HepG2 (cell line): ENCODE data around the gene ATOSB. TPM values are rescaled to one million over a fixed set of nuclear protein-coding genes. Genes with fewer than 3 reads are reported as not detected.

ENCODE experiments used
- ELF3 ChIP-seq: IDR thresholded peaks from 2 replicates; pipeline ENCODE4 v1.6.1; 2016; ENCODE audit warnings: missing genetic modification reagents, missing compliant biosample characterization
- FOSL2 ChIP-seq: sonication (generic); formaldehyde crosslinking; IDR thresholded peaks from 2 replicates; pipeline ENCODE4 v1.4.0; 2020; ENCODE audit warnings: missing genetic modification reagents
- KDM2A ChIP-seq: sonication (generic); formaldehyde crosslinking; IDR thresholded peaks from 2 replicates; pipeline ENCODE4 v1.4.0; 2020; ENCODE audit warnings: low read depth, missing genetic modification reagents, borderline replicate concordance
- KLF16 ChIP-seq, 2 experiments: sonication (generic) in 1 of 2; formaldehyde crosslinking in 1 of 2; IDR thresholded peaks; 2 replicates each; pipeline versions ENCODE4 v1.6.1 to v1.8.0; 2016 to 2023; ENCODE audit warnings: missing genetic modification reagents in 2 of 2, missing compliant biosample characterization in 1 of 2
- MXI1 ChIP-seq: IDR thresholded peaks from 3 replicates; pipeline ENCODE4 v1.6.1; 2012; ENCODE audit warnings: low read depth, low read length, inconsistent platforms, borderline replicate concordance
- PATZ1 ChIP-seq: sonication (generic); formaldehyde crosslinking; IDR thresholded peaks from 2 replicates; pipeline ENCODE4 v1.4.0; 2020; ENCODE audit warnings: missing genetic modification reagents
- POLR2AphosphoS2 ChIP-seq: IDR thresholded peaks from 2 replicates; pipeline ENCODE4 v1.6.1; 2011; ENCODE audit warnings: low read depth, low read length, improper control_type of control experiment
- SOX13 ChIP-seq, 3 experiments: fragments of 450-650 bp in 1 of 3; sonication (generic) in 1 of 3; formaldehyde crosslinking in 1 of 3; IDR thresholded peaks in 2 of 3; conservative IDR thresholded peaks in 1 of 3; 2 replicates each; pipeline versions ENCODE4 v1.5.0 to v1.6.1; 2016 to 2020; ENCODE audit warnings: antibody characterized with exemption in 1 of 3, mild to moderate bottlenecking in 1 of 3, missing compliant biosample characterization in 1 of 3, missing genetic modification reagents in 1 of 3, moderate library complexity in 1 of 3
- SPEN ChIP-seq: sonication (generic); formaldehyde crosslinking; IDR thresholded peaks from 2 replicates; pipeline ENCODE4 v1.5.1; 2020; ENCODE audit warnings: low read depth, mild to moderate bottlenecking, missing genetic modification reagents
- TIGD3 ChIP-seq: sonication (generic); formaldehyde crosslinking; IDR thresholded peaks from 2 replicates; pipeline ENCODE4 v1.5.1; 2020; ENCODE audit warnings: mild to moderate bottlenecking, missing genetic modification reagents, borderline replicate concordance
- ZFP82 ChIP-seq: sonication (generic); formaldehyde crosslinking; IDR thresholded peaks from 2 replicates; pipeline ENCODE4 v1.5.1; 2020; ENCODE audit warnings: mild to moderate bottlenecking, missing genetic modification reagents, borderline replicate concordance
- ZNF232 ChIP-seq: sonication (generic); formaldehyde crosslinking; IDR thresholded peaks from 2 replicates; pipeline ENCODE4 v1.4.0; 2020; ENCODE audit warnings: missing genetic modification reagents, borderline replicate concordance
- ZNF280D ChIP-seq: sonication (generic); formaldehyde crosslinking; IDR thresholded peaks from 2 replicates; pipeline ENCODE4 v1.5.1; 2020; ENCODE audit warnings: mild to moderate bottlenecking, missing genetic modification reagents
- ZNF501 ChIP-seq: sonication (generic); formaldehyde crosslinking; IDR thresholded peaks from 2 replicates; pipeline ENCODE4 v1.5.1; 2020; ENCODE audit warnings: mild to moderate bottlenecking, moderate library complexity, missing genetic modification reagents
- ZNF687 ChIP-seq: sonication (generic); formaldehyde crosslinking; IDR thresholded peaks from 2 replicates; pipeline ENCODE4 v1.5.1; 2020; ENCODE audit warnings: mild to moderate bottlenecking, missing genetic modification reagents, moderate library complexity
- ZNF709 ChIP-seq: sonication (generic); formaldehyde crosslinking; IDR thresholded peaks from 2 replicates; pipeline ENCODE4 v1.5.0; 2020; ENCODE audit warnings: mild to moderate bottlenecking, missing genetic modification reagents
- polyA plus RNA-seq, 8 experiments: library from polyadenylated mRNA; depleted of rRNA in 3 of 8; stranded (reverse) in 7 of 8; unstranded in 1 of 8; fragments of >200 nt; fragmentation: Illumina TruSeq in 4 of 8; extraction: Trizol in 4 of 8; gene quantifications; 2 replicates each; pipeline versions ENCODE4 v1.2.1 to v1.2.3, GENCODE V29; 2011 to 2016; ENCODE audit warnings: low read depth in 4 of 8, missing spikeins in 1 of 8, mixed read lengths in 1 of 8; ENCODE audit not compliant: insufficient read depth in 1 of 8
- total RNA-seq, 5 experiments: library from RNA; depleted of rRNA; stranded (reverse); fragments of >200 nt; fragmentation: Illumina TruSeq; extraction: Trizol; gene quantifications; 2 replicates each; pipeline ENCODE4 v1.2.3, GENCODE V29; 2016; ENCODE audit warnings: low read depth in 1 of 5

ATOSB gene
- total and polyA plus RNA-seq, 2 of the 13 experiments (the other 11 are each of a cell fraction or from before 2014, with no cell fraction given): 1.9 to 6.4 TPM

- TF ChIP-seq ZNF709 (CRISPR knock-in tag): no peak
- TF ChIP-seq KLF16 (CRISPR knock-in tag; IDR thresholded peaks at IDR 0.05): 0 out of 4 replicates have a peak, but pooled peaks of 1 of the 2 experiments have one; percentile 13
- no peak; the same call in 1 of the 2 replicates for TF ChIP-seq ZNF501 (CRISPR knock-in tag)
- peak; percentile 84 for TF ChIP-seq KDM2A (CRISPR knock-in tag)
- 0 out of 2 replicates have a peak, but pooled peaks have one; percentile 71 for TF ChIP-seq TIGD3 (CRISPR knock-in tag)
- TF ChIP-seq ZNF232 (CRISPR knock-in tag): peak; percentile 67; the same call in 1 of the 2 replicates
- peak; percentile 57 for TF ChIP-seq FOSL2 (CRISPR knock-in tag)
- TF ChIP-seq POLR2AphosphoS2: 0 out of 2 replicates have a peak, but pooled peaks have one; percentile 46
- TF ChIP-seq ZFP82 (CRISPR knock-in tag): no peak; the same call in 1 of the 2 replicates
- TF ChIP-seq ELF3 (CRISPR knock-in tag): no peak; the same call in 1 of the 2 replicates
- 0 out of 2 replicates have a peak, but pooled peaks have one; percentile 24 for TF ChIP-seq PATZ1 (CRISPR knock-in tag)
- peak; percentile 37; the same call in 1 of the 3 replicates for TF ChIP-seq MXI1
- TF ChIP-seq ZNF280D (CRISPR knock-in tag): 0 out of 2 replicates have a peak, but pooled peaks have one; percentile 71
- no peak for TF ChIP-seq SPEN
- TF ChIP-seq ZNF687 (CRISPR knock-in tag): peak; percentile 75
- no peak for TF ChIP-seq SOX13 (IDR thresholded peaks at IDR 0.05)
- no peak for TF ChIP-seq SOX13 (CRISPR knock-in tag; conservative IDR thresholded peaks at IDR 0.05 in 1 of 2, IDR thresholded peaks at IDR 0.05 in 1 of 2)
Measured at GRCh38 chr9:35072461-35073278, 43.0 kb downstream of the ATOSB start, which contains the start of gene VCP (continued).
